Inferior parietal cortex (tissue), 1 donor: ENCODE data around the gene CACNB4.
A peak's percentile ranks its signal among the peaks of the same experiment; 100 is the strongest.
"Not testable (repeated sequence)": the region's sequence is repeated elsewhere in the genome, so short reads cannot be mapped to it uniquely, and the experiment has no call there.

ENCODE experiments used
- DNase-seq: peaks from one replicate; pipeline ENCODE4 v3.0.0-alpha.2; 2016; ENCODE audit errors: extremely low spot score

The CACNB4 gene

GRCh38 chr2:152021001-152021400, 77.8 kb downstream of the CACNB4 start:
- not testable (repeated sequence) for DNase-seq

GRCh38 chr2:152019732-152020131, 79.1 kb downstream of the CACNB4 start:
- DNase-seq, result no peak

- no peak for DNase-seq
Observed at GRCh38 chr2:152016181-152017120, 82.4 kb downstream of the CACNB4 start.

- DNase-seq, result no peak
Observed at GRCh38 chr2:152015552-152015951, 83.3 kb downstream of the CACNB4 start.

- DNase-seq, result no peak
Observed at GRCh38 chr2:152012697-152013096, 86.1 kb downstream of the CACNB4 start.

GRCh38 chr2:152011724-152012123, 87.1 kb downstream of the CACNB4 start:
- DNase-seq, result no peak

- no peak for DNase-seq
Observed at GRCh38 chr2:152005607-152006006, 93.2 kb downstream of the CACNB4 start.

GRCh38 chr2:152003283-152003682, 95.6 kb downstream of the CACNB4 start:
- DNase-seq, result not testable (repeated sequence)

- DNase-seq, result peak; percentile 47
Observed at GRCh38 chr2:151999053-151999452, 99.8 kb downstream of the CACNB4 start.

- no peak for DNase-seq
Observed at GRCh38 chr2:151996243-151997003, 102.4 kb downstream of the CACNB4 start.

GRCh38 chr2:151995161-151995557, 103.7 kb downstream of the CACNB4 start:
- no peak for DNase-seq

- not testable (repeated sequence) for DNase-seq
Observed at GRCh38 chr2:151994178-151994577, 104.7 kb downstream of the CACNB4 start.

- no peak for DNase-seq
Observed at GRCh38 chr2:151991010-151991409, 107.8 kb downstream of the CACNB4 start.

GRCh38 chr2:151989378-151989777, 109.5 kb downstream of the CACNB4 start:
- no peak for DNase-seq

GRCh38 chr2:151987484-151987883, 111.4 kb downstream of the CACNB4 start:
- no peak for DNase-seq

- DNase-seq, result no peak
Observed at GRCh38 chr2:151984424-151985083, 114.3 kb downstream of the CACNB4 start.

GRCh38 chr2:151983221-151983620, 115.6 kb downstream of the CACNB4 start:
- DNase-seq, result no peak

GRCh38 chr2:151981886-151982285, 117.0 kb downstream of the CACNB4 start:
- no peak for DNase-seq

- no peak for DNase-seq
Observed at GRCh38 chr2:151979694-151980093, 119.2 kb downstream of the CACNB4 start.

- DNase-seq, result no peak
Observed at GRCh38 chr2:151978709-151979108, 120.1 kb downstream of the CACNB4 start.

GRCh38 chr2:151977631-151978030, 121.2 kb downstream of the CACNB4 start:
- DNase-seq, result no peak

- DNase-seq, result no peak
Observed at GRCh38 chr2:151976945-151977353, 121.9 kb downstream of the CACNB4 start.
